ENCODE results near the gene VWA3A. TPM values are rescaled to one million over a fixed set of nuclear protein-coding genes. Genes with fewer than 3 reads are reported as not detected.

Gene VWA3A
- total RNA-seq, 4 donors from 2014 or later: 0.18 TPM; not detected in 3

- no peaks in the 10 kb centered on the region for H3K9me3 ChIP-seq
- DNase-seq: no peak
- no peaks in the 10 kb centered on the region for H3K27me3 ChIP-seq
- TF ChIP-seq POLR2A (IDR thresholded peaks at IDR 0.05) (no peak), CTCF (IDR thresholded peaks at IDR 0.05) (no peak)
- H3K36me3 ChIP-seq: peaks cover 0 to 4% (median 0%) of the 10 kb centered on the region in 3 donors
- H3K27ac ChIP-seq: no peak overlapping the region
- no peaks in the 10 kb centered on the region for H3K4me1 ChIP-seq
- H3K4me3 ChIP-seq: no peak overlapping the region
These were observed 620 bp upstream of the VWA3A start for GRCh38 chr16:22091721-22092120.

- no peaks in the 10 kb centered on the region for H3K4me1 ChIP-seq
- H3K27me3 ChIP-seq: no peaks in the 10 kb centered on the region
- no peak overlapping the region for H3K4me3 ChIP-seq
- DNase-seq: no peak
- H3K36me3 ChIP-seq: no peaks in the 10 kb centered on the region
- no peaks in the 10 kb centered on the region for H3K9me3 ChIP-seq
- TF ChIP-seq CTCF (IDR thresholded peaks at IDR 0.05) (no peak), POLR2A (IDR thresholded peaks at IDR 0.05) (no peak)
- H3K27ac ChIP-seq: no peak overlapping the region
These were observed 990 bp downstream of the VWA3A start for GRCh38 chr16:22093331-22093730.

GRCh38 chr16:22093996-22094395, 1.7 kb downstream of the VWA3A start:
- Histone ChIP-seq H3K27me3 (no peaks in the 10 kb centered on the region), H3K36me3 (no peaks in the 10 kb centered on the region), H3K4me1 (no peaks in the 10 kb centered on the region), H3K9me3 (no peaks in the 10 kb centered on the region), H3K4me3 (no peak overlapping the region), H3K27ac (no peak overlapping the region)
- no peak for TF ChIP-seq CTCF (IDR thresholded peaks at IDR 0.05)
- TF ChIP-seq POLR2A (IDR thresholded peaks at IDR 0.05): no peak
- DNase-seq: no peak

- Histone ChIP-seq H3K4me3 (no peak overlapping the region), H3K36me3 (no peaks in the 10 kb centered on the region)
These were observed 6.3 kb downstream of the VWA3A start for GRCh38 chr16:22098405-22099255.

GRCh38 chr16:22099256-22099975, 7.1 kb downstream of the VWA3A start:
- no peak for TF ChIP-seq POLR2A (IDR thresholded peaks at IDR 0.05)
- TF ChIP-seq CTCF (IDR thresholded peaks at IDR 0.05): no peak
- H3K27me3 ChIP-seq: no peaks in the 10 kb centered on the region
- no peak overlapping the region for H3K27ac ChIP-seq
- H3K9me3 ChIP-seq: no peaks in the 10 kb centered on the region
- H3K4me1 ChIP-seq: no peaks in the 10 kb centered on the region
- DNase-seq: no peak
- no peak overlapping the region for H3K4me3 ChIP-seq
- no peaks in the 10 kb centered on the region for H3K36me3 ChIP-seq

More at GRCh38 chr16:22098405-22099255, 6.3 kb downstream of the VWA3A start:
- no peak overlapping the region for H3K27ac ChIP-seq
- no peak for DNase-seq
- no peak for TF ChIP-seq POLR2A (IDR thresholded peaks at IDR 0.05)
- TF ChIP-seq CTCF (IDR thresholded peaks at IDR 0.05): peak in 5 of 6 experiments; percentile 2 to 59 (median 46)
- no peaks in the 10 kb centered on the region for H3K4me1 ChIP-seq
- H3K27me3 ChIP-seq: no peaks in the 10 kb centered on the region
- H3K9me3 ChIP-seq: no peaks in the 10 kb centered on the region
